GM12801 (cell line): Measurements from ENCODE around the gene PTPRF.

Source experiments
- CTCF ChIP-seq: IDR thresholded peaks from one replicate; pipeline ENCODE4 v1.5.1; 2011; ENCODE audit warnings: control low read depth; ENCODE audit not compliant: insufficient read length; ENCODE audit errors: extremely low read depth

PTPRF gene

DNA sequence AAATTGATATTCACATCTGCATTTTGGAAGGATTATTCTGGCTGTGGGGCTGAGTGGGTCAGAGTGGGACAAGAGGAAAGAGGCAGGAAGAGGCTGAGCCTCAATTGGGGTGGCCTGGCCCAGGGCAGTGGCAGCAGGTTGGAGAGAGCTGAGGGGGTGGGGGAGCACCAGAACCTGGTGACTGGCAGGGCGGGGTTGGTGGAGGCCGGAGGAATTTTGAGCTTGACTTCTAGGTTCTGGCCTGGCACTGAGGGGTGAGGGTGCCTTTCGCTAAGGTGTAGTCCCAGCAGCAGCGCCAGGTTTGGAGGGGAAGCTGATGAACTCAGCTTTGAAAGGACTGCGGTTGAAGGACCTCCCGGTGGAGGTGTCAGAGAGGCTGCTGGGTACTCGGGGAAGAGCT is 85.7 kb downstream of the PTPRF start:
- TF ChIP-seq CTCF: no peak

- no peak for TF ChIP-seq CTCF
Measured at GRCh38 chr1:43617011-43617410, 86.3 kb downstream of the PTPRF start.

- no peak for TF ChIP-seq CTCF
Measured at GRCh38 chr1:43617668-43618067, 87.0 kb downstream of the PTPRF start.

DNA sequence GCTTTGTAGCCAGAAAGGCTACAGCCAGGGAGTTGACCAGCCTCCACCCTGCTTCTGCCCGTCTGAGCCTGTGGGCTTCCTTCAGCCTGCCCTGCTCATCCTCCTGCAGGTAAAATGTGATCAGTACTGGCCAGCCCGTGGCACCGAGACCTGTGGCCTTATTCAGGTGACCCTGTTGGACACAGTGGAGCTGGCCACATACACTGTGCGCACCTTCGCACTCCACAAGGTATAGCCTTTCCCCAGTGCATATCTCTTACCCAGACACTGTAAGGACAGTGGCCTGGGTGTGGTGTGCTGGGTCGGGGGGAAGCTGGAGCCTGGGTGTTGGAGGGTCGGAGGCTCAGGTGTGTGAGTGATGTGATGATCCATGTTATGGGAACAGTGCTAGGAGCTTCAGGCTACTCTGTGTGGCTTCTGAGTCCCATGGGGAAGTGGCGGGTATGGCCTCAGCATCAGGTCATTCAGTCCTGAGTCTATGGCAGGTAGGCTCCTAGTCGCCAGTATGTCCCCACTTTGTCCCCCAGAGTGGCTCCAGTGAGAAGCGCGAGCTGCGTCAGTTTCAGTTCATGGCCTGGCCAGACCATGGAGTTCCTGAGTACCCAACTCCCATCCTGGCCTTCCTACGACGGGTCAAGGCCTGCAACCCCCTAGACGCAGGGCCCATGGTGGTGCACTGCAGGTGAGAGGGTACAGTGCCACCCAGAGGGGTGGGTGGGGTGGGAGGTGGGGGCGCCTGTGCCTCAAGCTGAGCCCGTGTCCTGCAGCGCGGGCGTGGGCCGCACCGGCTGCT is 88.0 kb downstream of the PTPRF start:
- no peak for TF ChIP-seq CTCF

GRCh38 chr1:43619314-43619790 is 88.7 kb downstream of the PTPRF start:
- no peak for TF ChIP-seq CTCF

GRCh38 chr1:43619996-43620920 is 89.6 kb downstream of the PTPRF start:
- TF ChIP-seq CTCF: no peak

- no peak for TF ChIP-seq CTCF
Measured at GRCh38 chr1:43620956-43621355, 90.3 kb downstream of the PTPRF start.
